ENCODE measurements around the gene METTL9.

DNA sequence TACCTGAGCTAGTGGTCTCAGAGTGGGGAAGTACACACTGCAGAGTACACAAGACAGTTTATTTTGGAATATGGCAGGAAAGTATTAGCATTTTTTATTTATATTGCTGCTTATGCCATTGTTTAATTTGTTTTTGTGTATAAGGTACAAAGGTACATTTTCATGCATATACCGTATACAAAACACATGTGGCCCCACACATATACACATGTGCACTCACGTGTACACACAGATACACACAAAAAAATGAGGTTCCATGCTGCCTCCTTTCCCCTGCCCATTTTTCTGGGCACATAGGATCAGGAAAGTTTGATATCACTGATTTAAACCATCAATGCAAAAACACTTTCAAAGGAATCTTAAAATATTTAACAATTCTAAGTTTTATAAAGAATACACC lies 40.1 kb downstream of the METTL9 start:
- TF ChIP-seq POLR2A (IDR thresholded peaks at IDR 0.05; ENCODE audit: low read depth, low read length) (no peak), TAF1 (IDR thresholded peaks at IDR 0.05; ENCODE audit: borderline replicate concordance, low read depth, low read length) (no peak)
